C4-2B (cell line): ENCODE data around the gene SIX6.

ENCODE experiments used
- ZFX ChIP-seq: fragments of 450-650 bp; IDR thresholded peaks from 2 replicates; pipeline ENCODE4 v1.6.1; 2017
- TF ChIP-seq, protein P1 (sequence below): fragments of 450-650 bp; conservative IDR thresholded peaks from 2 replicates; pipeline ENCODE4 v1.5.1; 2017; ENCODE audit warnings: mild to moderate bottlenecking

DNA sequence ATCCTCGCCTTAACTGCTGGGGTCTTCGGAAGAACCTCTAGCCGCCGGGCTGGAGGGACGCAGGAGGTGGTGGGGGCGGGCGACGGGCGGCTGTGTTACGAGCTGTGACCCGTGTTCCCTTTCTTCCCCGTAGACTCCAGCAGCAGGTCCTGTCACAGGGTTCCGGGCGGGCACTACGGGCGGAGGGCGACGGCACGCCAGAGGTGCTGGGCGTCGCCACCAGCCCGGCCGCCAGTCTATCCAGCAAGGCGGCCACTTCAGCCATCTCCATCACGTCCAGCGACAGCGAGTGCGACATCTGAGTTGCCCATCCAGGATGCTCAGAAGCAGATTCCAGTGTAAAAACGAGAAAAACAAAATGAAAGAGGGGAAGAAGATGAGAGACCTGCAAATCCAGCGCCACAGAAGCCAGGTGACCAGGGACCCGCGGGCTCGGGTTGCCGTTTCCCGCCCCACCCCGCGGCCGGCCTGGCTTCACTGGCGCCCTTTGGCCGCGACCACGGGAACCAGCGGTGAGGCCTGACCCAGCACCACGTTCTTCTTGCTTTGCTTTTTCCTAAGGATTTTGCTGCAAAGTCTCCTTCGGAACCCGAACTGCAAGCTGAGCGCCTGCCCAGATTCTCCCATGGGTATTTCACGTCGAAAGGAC lies 2.1 kb downstream of the SIX6 start:
- TF ChIP-seq, protein P1, sequence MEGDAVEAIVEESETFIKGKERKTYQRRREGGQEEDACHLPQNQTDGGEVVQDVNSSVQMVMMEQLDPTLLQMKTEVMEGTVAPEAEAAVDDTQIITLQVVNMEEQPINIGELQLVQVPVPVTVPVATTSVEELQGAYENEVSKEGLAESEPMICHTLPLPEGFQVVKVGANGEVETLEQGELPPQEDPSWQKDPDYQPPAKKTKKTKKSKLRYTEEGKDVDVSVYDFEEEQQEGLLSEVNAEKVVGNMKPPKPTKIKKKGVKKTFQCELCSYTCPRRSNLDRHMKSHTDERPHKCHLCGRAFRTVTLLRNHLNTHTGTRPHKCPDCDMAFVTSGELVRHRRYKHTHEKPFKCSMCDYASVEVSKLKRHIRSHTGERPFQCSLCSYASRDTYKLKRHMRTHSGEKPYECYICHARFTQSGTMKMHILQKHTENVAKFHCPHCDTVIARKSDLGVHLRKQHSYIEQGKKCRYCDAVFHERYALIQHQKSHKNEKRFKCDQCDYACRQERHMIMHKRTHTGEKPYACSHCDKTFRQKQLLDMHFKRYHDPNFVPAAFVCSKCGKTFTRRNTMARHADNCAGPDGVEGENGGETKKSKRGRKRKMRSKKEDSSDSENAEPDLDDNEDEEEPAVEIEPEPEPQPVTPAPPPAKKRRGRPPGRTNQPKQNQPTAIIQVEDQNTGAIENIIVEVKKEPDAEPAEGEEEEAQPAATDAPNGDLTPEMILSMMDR: no peak
- no peak for TF ChIP-seq ZFX
